ENCODE data around the gene MEF2D.

DNA sequence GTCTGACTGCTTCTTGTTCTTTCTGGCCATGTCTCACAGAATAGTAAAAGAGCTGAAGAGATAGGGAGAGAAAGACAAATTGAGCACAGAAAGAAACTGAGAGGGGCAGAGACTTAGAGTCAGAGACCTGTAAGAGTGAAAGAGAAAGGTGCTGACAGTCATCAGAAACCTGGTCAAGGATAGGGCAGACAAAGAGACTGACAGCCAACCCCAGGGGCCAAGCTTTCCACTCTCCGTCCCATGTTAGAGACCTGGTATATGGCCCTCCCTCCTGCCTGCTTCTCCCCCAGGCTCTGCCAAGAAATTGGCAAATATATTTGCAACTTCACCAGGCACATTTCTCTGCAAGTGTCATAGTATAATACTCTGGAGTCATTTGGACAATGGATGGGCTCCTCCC lies 67.0 kb downstream of the MEF2D start:
- TF ChIP-seq, protein P1, sequence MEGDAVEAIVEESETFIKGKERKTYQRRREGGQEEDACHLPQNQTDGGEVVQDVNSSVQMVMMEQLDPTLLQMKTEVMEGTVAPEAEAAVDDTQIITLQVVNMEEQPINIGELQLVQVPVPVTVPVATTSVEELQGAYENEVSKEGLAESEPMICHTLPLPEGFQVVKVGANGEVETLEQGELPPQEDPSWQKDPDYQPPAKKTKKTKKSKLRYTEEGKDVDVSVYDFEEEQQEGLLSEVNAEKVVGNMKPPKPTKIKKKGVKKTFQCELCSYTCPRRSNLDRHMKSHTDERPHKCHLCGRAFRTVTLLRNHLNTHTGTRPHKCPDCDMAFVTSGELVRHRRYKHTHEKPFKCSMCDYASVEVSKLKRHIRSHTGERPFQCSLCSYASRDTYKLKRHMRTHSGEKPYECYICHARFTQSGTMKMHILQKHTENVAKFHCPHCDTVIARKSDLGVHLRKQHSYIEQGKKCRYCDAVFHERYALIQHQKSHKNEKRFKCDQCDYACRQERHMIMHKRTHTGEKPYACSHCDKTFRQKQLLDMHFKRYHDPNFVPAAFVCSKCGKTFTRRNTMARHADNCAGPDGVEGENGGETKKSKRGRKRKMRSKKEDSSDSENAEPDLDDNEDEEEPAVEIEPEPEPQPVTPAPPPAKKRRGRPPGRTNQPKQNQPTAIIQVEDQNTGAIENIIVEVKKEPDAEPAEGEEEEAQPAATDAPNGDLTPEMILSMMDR (IDR thresholded peaks at IDR 0.05) = no peak
- TF ChIP-seq POLR2A (IDR thresholded peaks at IDR 0.05) (no peak), POLR2AphosphoS5 (IDR thresholded peaks at IDR 0.05) (no peak), EP300 (IDR thresholded peaks at IDR 0.05) (no peak)

Data from stomach (tissue), 4 donors.